Glomerular endothelial cell (primary cell): ENCODE data around the gene HAAO. TPM values are rescaled to one million over a fixed set of nuclear protein-coding genes. Genes with fewer than 3 reads are reported as not detected.
A peak's percentile ranks its signal among the peaks of the same experiment; 100 is the strongest.

ENCODE experiments used
- DNase-seq: peaks from one replicate; pipeline ENCODE4 v3.0.0-alpha.2; 2011; ENCODE audit warnings: low read depth, low spot score; ENCODE audit errors: extremely low read depth
- total RNA-seq: library from RNA; depleted of rRNA; stranded (reverse); fragments of >200 nt; gene quantifications from 2 replicates; pipeline ENCODE4 v1.2.3, GENCODE V29; 2015

HAAO gene
- total RNA-seq, 1 donor from 2014 or later, result not detected

GRCh38 chr2:42794271-42795046 is 2.1 kb upstream of the HAAO start:
- no peak for DNase-seq

DNA sequence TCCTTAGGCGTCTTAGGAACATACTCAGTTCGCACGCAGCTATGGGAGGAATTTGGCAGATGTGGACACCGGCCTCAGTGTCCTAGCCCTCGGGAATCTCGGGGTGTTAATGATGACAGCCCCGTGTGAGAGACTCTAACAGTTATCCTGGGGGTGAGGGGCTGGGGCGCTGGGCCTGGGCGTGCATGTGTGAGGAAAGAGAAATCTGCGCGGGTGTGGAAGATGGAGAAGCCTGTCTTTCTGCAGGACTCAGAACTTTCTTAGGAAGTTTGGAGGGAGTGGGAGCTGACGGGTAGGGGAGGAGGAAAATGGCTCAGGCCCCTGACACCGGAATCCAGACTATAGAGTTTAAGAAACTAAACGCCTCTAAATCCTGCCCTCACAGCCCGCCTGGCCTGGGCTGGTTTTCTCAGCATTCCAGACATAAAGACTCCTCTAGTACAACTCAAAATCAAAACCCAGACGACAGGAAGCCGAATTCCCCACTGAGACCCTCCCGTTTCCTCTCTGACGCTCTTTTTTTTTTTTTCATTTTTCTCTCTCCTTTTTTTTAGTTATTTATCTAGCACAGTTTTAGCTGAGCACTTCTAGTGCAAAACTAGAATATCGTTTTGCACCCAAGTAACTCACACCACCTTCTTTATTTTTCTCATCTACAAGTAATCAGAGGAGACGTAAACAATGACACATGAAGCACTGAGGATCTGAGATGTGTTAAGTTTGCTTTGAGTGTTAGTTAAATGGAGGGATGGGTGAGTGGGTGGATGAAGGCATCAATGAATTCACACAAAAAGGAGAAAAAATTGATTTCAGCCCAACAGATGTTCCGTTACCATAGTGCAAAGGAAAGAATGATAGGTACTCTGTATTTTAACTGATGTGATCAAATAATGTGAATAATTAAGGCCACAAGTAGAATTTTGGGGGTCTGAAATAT is 1.2 kb upstream of the HAAO start:
- DNase-seq, result no peak

GRCh38 chr2:42792087-42792582 is 248 bp downstream of the HAAO start:
- no peak for DNase-seq

DNA sequence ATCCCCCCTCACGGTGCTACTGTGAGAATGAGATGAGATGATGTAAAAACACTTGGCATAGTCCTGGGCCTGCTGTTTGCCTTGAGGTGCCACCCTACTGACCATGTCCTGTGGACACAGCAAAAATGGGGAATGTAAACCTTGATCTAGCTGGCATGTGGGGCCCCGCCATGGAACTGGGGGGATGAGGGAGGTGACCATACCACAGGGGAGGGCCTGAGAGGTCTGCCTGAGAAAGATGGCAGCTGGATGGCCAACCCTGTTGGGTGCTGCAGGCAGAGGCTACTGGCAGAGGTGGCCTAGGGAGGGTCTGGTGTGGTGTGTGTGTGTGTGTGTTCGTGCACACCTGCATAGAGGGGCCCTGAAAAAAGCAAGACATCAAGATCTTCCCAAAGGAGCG is 777 bp downstream of the HAAO start:
- DNase-seq, result no peak

- DNase-seq, result no peak
These were observed 2.6 kb downstream of the HAAO start for GRCh38 chr2:42789751-42790150.

DNA sequence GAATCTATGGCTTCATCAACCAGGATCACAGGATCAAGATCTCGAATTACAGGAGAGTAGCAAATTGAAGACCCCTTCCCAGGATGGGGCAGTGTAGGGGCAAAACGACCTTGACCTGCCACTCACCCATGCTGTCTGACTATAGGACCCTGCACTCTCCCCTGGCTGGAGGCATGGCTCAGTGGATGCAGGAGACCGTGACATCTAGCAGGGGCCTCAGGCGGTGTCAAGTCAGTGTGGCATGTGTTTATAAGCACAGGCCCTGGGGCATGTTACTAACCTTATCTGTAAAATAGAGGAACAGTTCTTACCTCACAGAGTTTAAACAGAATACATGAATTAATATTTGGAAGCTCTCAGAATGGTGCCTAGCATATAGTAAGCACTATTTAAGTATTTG is 3.5 kb downstream of the HAAO start:
- DNase-seq, result no peak

GRCh38 chr2:42788478-42788793 is 3.9 kb downstream of the HAAO start:
- no peak for DNase-seq

GRCh38 chr2:42787788-42788477 is 4.5 kb downstream of the HAAO start:
- no peak for DNase-seq

DNA sequence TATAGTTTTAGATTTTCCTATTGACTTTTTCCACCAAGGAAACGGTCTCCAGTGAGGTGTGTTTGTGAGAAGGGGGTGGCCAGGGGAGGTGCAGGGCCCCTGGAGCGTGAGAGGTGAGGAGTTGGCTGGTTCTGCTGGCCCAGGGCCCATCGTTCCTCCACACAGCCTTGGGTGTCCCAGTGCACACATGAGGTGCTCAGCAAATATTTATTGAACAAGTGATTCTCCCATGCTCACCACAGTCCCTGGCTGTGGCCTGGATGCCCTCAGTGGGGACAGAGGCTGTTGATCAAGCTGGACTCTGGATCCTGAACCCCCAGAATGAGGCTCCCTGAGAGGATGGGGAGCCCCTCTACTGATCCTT is 5.0 kb downstream of the HAAO start:
- no peak for DNase-seq

GRCh38 chr2:42786561-42787345 is 5.6 kb downstream of the HAAO start:
- DNase-seq, result no peak

DNA sequence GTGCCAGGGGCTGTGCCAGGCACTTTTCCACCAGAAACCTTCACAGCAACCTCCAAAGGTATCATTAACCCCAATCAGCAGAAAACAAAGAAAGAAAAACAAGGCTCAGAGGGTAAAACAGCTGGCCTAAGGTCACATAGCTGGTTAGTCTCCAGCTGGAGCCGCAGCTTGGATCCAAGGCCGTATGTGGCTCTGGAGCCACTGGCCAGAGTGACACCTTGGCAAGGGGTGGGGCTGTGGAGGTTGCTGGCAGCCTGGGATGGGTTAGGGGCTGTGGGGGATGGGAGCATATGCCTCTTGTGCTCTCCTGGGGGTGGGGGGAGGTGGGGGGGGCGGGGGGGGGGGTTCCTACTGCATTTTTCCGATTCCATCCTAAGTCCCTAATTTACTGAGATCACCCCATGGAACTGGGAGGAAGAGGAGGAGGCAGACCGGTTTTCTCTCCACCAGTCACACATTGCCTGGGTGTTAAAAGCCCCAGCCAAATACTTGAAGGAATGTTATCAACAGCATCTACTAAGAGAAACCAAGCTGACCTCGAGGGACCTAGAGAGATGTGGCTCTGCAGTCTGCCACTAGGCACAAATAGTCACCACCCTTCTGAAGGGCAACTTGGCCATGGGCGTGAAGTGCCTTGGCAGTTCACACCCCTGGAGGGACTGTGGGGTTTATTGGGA is 8.0 kb downstream of the HAAO start:
- no peak for DNase-seq

DNA sequence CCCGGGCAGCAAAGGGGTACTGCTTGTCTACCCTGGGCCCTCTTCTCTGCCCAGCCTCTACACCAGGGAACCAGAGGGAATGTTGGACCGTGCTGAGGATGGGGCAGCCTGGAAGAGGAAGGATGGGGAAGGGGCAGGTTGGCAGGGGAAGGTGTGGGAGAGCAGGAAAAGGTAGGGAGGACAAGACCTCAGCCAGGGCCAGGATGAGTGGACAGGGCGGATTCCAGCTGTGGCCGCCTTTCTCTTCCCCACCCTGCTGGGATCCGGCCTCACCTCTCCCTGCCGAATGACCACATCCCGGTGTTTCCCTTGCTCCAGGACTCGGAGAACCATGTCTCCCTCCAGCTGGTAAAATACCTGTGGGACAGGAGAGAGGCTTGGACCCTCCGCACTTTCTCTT is 8.9 kb downstream of the HAAO start:
- DNase-seq, result no peak

- DNase-seq, result no peak
These were observed 11.2 kb downstream of the HAAO start for GRCh38 chr2:42781181-42781580.

DNA sequence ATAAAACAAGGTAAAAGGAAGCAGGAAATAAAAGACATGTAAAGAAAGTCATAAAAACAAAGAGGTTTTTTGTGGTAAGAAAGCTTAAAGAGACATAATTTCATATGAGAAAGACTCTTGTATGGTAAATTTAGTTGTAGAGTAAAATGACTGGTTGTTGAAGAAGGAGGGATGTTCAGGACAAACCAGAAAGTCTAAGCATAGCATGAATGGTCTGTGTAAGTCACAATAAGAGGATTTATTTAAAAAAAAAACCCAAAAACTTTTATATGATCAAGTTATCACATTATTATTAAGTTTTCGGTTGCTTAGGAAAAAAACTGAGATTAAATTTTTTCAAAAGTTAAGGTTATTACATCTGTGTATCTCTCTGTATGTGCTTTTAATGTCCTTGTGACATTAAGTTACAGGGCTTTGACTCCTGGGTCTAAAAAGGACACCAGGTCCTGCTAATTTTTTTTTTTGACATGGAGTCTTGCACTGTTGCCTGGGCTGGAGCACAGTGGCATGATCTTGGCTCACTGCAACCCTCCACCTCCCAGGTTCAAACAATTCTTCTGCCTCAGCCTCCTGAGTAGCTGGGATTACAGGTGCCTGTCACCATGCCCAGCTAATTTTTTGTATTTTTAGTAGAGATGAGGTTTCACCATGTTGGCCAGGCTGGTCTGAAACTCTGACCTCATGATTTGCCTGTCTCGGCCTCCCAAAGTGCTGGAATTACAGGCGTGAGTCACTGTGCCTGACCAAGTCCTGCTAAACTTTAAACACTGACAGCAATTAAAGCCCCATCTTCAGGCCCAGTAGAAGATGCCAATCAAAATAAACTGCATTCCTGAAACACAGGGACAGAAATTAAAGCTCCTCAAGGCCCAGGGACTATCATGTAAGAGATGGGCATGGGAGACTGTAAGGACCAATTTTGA is 14.2 kb downstream of the HAAO start:
- DNase-seq, result no peak

GRCh38 chr2:42775810-42776209 is 16.6 kb downstream of the HAAO start:
- DNase-seq, result no peak

- DNase-seq, result no peak
These were observed 17.2 kb downstream of the HAAO start for GRCh38 chr2:42775186-42775585.

DNA sequence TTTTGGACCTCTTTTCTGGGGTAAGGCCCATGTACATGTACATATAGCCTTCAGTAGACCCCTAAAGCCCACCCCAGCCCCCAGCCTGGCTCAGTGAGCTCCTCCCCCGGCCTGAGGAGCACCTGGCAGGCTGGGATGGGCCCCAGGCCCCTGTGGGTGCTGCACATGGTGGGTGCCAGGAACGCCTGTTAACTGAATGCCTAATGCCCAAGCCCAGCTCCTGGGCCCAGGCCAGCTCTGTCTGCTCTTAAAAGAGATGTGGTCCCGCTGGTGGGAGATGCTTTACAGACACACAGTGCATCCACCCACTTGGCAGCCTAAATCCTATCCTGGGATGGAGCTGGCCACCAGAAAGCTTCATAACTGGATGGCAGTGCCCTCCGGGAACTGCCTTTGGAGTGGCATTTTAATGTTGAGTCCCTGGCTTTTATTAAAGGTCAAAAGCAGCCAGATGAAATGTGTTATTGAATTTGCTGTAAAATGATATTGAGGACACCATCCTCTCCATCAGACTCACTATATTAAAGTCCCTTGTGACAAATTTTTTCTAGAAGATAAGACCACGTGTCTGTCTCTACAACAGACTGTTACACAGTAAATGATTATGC is 20.7 kb downstream of the HAAO start:
- no peak for DNase-seq

- peak; percentile 16 for DNase-seq
These were observed 21.9 kb downstream of the HAAO start for GRCh38 chr2:42770288-42771131.
